Activated CD4-positive, alpha-beta T cell treated with anti-CD3 and anti-CD28 coated beads, Interleukin-2, amount 10 ng/mL, durations not matched to agents 7 days and 5 days (primary cell): ENCODE data around the gene KRT17. TPM values are rescaled to one million over a fixed set of nuclear protein-coding genes. Genes with fewer than 3 reads are reported as not detected.

Source experiments
- CTCF ChIA-PET: fragments of 350-600 bp; sonication (Branson Sonifier 250); formaldehyde crosslinking; loops from one replicate; lab custom pipeline; 2021; ENCODE audit warnings: antibody characterized with exemption; lab: Charles Lee
- POLR2A ChIA-PET: fragments of 350-600 bp; sonication (Branson Sonifier 250); formaldehyde crosslinking; loops from one replicate; lab custom pipeline; 2021; ENCODE audit warnings: antibody characterized with exemption; lab: Charles Lee
- DNase-seq: peaks from one replicate; pipeline ENCODE4 v3.0.0-alpha.2; 2020
- H3K27ac Mint-ChIP-seq: one replicate; pipeline ENCODE4 v1.8.0; 2021; ENCODE audit warnings: mild to moderate bottlenecking, moderate library complexity, mixed read lengths
- H3K27me3 Mint-ChIP-seq: one replicate; pipeline ENCODE4 v1.8.0; 2021; ENCODE audit warnings: mixed read lengths
- H3K36me3 Mint-ChIP-seq: one replicate; pipeline ENCODE4 v1.8.0; 2021; ENCODE audit warnings: low read depth, mixed read lengths
- H3K4me1 Mint-ChIP-seq: one replicate; pipeline ENCODE4 v1.8.0; 2021; ENCODE audit warnings: mixed read lengths
- H3K4me3 Mint-ChIP-seq: one replicate; pipeline ENCODE4 v1.8.0; 2021; ENCODE audit warnings: mild to moderate bottlenecking, moderate library complexity, mixed read lengths
- H3K9me3 Mint-ChIP-seq: one replicate; pipeline ENCODE4 v1.8.0; 2021; ENCODE audit warnings: mixed read lengths
- total RNA-seq, 2 experiments: library from RNA; stranded (reverse); gene quantifications; one replicate each; pipeline ENCODE4 v1.2.3, GENCODE V29; 2021

The KRT17 gene
- total RNA-seq, 2 experiments from 2014 or later = 0.25 TPM; not detected in 1

GRCh38 chr17:41659427-41660212 lies 35.2 kb upstream of the KRT17 start:
- ChIA-PET POLR2A (no interaction called here), CTCF (interaction anchor here (0.5 to 9.6 kb wide), 4 partner anchors 9 to 1060 kb away, joined by 3 to 235 read pairs (median 4); no protein-coding TSS in a partner anchor)
- peaks cover 5% of the 10 kb centered on the region for H3K27me3 Mint-ChIP-seq
- DNase-seq = no peak
- peaks cover 3% of the 10 kb centered on the region for H3K4me1 Mint-ChIP-seq
- H3K4me3 Mint-ChIP-seq = no peak overlapping the region
- no peaks in the 10 kb centered on the region for H3K36me3 Mint-ChIP-seq
- no peak overlapping the region for H3K27ac Mint-ChIP-seq
- no peaks in the 10 kb centered on the region for H3K9me3 Mint-ChIP-seq

DNA sequence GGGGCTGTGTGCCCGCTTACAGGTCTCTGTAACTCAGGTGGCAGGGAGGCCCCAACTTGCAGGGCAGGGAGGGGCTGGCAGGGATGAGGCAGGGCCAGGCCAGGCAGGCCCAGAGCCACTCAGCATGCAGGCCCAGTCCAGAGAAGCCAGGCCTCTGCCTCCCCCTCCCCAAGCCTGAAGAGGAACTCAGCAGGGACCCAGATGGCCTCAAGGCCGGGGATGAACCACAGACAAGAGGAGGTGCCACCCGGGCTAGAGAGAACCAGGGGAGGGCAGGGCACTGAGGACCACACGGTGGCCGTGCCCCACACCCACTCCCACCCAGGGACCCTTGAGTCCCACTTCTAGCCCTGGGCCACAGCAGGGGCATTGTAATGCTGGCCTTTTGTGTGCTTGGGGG lies 34.5 kb upstream of the KRT17 start:
- Mint-ChIP-seq H3K4me1 (peaks cover 3% of the 10 kb centered on the region), H3K27ac (no peak overlapping the region), H3K4me3 (no peak overlapping the region), H3K27me3 (peaks cover 5% of the 10 kb centered on the region), H3K9me3 (no peaks in the 10 kb centered on the region), H3K36me3 (no peaks in the 10 kb centered on the region)
- DNase-seq = no peak
- ChIA-PET CTCF (interaction anchor here (1.7 kb wide), 1 partner anchor 10 kb away, joined by 7 read pairs; no protein-coding TSS in a partner anchor), POLR2A (no interaction called here)

DNA sequence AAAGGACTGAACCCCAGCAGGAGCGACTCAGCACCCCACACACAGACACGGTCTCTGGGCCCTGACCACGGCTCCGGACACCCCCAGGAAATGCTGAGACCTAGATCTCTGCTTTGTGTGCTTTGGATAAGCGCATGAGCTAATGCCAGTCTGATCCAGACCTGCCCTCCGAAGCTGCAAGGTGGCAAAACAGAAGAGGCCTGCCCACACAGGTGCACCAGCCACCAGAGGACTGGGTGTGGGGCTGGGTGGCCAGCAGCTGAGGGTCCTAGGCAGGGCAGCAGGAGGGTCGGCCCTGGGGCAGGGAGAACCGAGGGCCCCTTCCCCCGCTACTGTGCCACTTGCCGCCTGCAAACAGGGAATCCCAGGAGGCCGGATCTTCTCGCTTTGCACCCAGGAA lies 33.6 kb upstream of the KRT17 start:
- POLR2A ChIA-PET = no interaction called here
- H3K4me1 Mint-ChIP-seq = no peaks in the 10 kb centered on the region
- no peaks in the 10 kb centered on the region for H3K27me3 Mint-ChIP-seq

GRCh38 chr17:41657176-41657754 lies 32.9 kb upstream of the KRT17 start:
- no peak overlapping the region for H3K4me3 Mint-ChIP-seq
- no peaks in the 10 kb centered on the region for H3K36me3 Mint-ChIP-seq
- ChIA-PET POLR2A (no interaction called here), CTCF (interaction anchor here (1.1 to 1.7 kb wide), 3 partner anchors 9 to 108 kb away, joined by 4 to 7 read pairs (median 7); no protein-coding TSS in a partner anchor)
- no peaks in the 10 kb centered on the region for H3K4me1 Mint-ChIP-seq
- no peak for DNase-seq
- H3K9me3 Mint-ChIP-seq = no peaks in the 10 kb centered on the region
- no peaks in the 10 kb centered on the region for H3K27me3 Mint-ChIP-seq
- no peak overlapping the region for H3K27ac Mint-ChIP-seq

More for the DNA sequence above, 33.6 kb upstream of the KRT17 start:
- Mint-ChIP-seq H3K36me3 (no peaks in the 10 kb centered on the region), H3K4me3 (no peak overlapping the region), H3K27ac (no peak overlapping the region), H3K9me3 (no peaks in the 10 kb centered on the region)
- DNase-seq = no peak
- CTCF ChIA-PET = interaction anchor here (1.1 to 1.7 kb wide), 3 partner anchors 9 to 109 kb away, joined by 4 to 7 read pairs (median 7); no protein-coding TSS in a partner anchor

- POLR2A ChIA-PET = no interaction called here
- Mint-ChIP-seq H3K9me3 (no peaks in the 10 kb centered on the region), H3K4me1 (no peaks in the 10 kb centered on the region), H3K27me3 (no peaks in the 10 kb centered on the region), H3K27ac (no peak overlapping the region), H3K4me3 (no peak overlapping the region), H3K36me3 (no peaks in the 10 kb centered on the region)
- DNase-seq = no peak
- CTCF ChIA-PET = interaction anchor here (0.7 kb wide), 1 partner anchor 9 kb away, joined by 3 read pairs; no protein-coding TSS in a partner anchor
Measured at GRCh38 chr17:41656249-41657023, 32.1 kb upstream of the KRT17 start.

GRCh38 chr17:41655611-41656111 lies 31.3 kb upstream of the KRT17 start:
- ChIA-PET CTCF (no interaction called here), POLR2A (no interaction called here)
- H3K27me3 Mint-ChIP-seq = no peaks in the 10 kb centered on the region
- H3K4me1 Mint-ChIP-seq = no peaks in the 10 kb centered on the region
- no peaks in the 10 kb centered on the region for H3K9me3 Mint-ChIP-seq
- H3K4me3 Mint-ChIP-seq = no peak overlapping the region
- no peaks in the 10 kb centered on the region for H3K36me3 Mint-ChIP-seq
- no peak for DNase-seq
- no peak overlapping the region for H3K27ac Mint-ChIP-seq

DNA sequence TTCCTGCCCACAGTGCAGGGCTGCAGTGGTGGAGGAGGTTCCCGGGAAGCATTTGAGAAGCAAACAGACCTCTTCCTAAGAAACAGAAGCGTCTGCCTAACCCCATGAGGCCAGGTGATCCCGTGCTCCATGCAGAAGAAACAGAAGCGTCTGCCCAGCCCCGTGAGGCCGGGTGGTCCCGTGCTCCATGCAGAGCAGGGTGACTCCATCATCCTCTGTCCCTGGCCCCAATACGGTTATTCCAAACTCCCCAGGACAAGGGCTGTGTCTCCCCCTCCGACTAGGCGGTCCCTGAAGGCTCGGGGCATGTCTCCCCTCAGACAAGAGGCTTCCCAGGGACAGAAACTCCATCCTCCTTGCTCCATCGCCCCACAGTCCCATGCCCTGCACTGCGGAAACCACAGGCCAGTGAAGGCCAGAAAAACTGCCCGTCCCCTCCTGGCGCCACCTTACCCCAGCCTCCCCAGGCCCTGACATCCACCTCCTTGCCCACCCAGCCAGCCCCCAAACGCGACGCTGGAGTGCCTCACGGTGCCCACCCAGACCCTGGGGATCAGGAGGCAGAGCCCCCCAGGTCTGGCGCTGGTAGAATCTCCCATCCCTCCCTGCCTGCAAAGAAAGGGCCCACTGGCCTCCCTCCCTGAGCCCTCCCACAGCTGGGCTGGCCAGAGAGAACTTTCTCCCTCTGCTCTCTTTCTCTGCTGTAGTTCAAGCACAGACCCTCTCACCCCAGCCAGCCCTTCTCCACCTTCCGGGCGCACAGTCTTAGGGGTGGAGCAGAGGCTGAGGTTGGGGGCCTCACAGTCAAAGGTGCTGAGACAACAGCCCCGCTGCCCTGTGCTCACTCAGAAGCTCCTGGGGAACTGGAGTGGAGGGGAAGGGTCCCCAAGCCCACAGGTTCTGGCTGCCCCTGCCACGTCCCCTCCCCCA lies 30.6 kb upstream of the KRT17 start:
- no peaks in the 10 kb centered on the region for H3K9me3 Mint-ChIP-seq
- no peak overlapping the region for H3K27ac Mint-ChIP-seq
- no peak overlapping the region for H3K4me3 Mint-ChIP-seq
- no peaks in the 10 kb centered on the region for H3K36me3 Mint-ChIP-seq
- ChIA-PET CTCF (interaction anchor here (2.4 to 8.1 kb wide), 2 partner anchors 9 to 105 kb away, joined by 12 to 235 read pairs; no protein-coding TSS in a partner anchor), POLR2A (no interaction called here)
- no peaks in the 10 kb centered on the region for H3K4me1 Mint-ChIP-seq
- no peak for DNase-seq
- no peaks in the 10 kb centered on the region for H3K27me3 Mint-ChIP-seq

DNA sequence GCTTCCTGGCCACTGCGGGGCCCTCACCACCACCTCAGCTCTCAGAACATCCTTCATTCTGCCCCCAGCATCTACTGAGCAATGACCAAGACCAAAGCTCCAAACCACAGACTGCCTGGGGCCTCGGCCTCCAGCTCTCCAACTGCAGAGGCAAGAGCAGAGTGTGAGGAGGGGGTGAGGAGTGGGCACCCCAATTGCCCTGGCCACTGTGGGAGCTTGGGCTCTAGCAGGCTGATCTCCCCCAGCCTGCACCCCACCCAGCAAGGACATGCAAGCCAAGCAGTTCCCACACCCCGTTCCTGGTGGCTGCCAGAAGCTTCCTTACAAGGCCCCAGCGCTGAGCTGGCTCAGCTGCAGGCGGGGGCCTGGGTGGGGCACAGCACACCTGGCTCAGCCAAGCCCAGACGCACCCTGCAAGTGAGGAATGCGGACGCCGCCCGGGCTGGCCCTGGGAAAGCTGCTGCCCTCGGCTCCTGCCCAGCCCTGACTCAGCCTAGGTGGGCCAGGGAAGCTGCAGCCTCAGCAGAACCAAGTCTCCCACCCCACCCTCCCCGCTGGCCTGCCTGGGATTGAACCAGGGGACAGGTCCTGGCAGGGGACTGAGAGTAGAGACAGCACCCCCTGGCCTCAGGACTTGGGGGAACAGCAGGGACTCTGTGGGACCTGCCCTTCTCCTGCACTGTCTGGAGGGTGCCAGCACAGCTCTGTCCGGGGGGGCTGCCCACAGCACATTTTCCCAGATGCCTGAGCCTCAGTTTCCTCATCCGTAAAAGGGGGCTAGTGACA lies 29.7 kb upstream of the KRT17 start:
- H3K4me1 Mint-ChIP-seq = no peaks in the 10 kb centered on the region
- ChIA-PET POLR2A (no interaction called here), CTCF (interaction anchor here (2.4 to 8.1 kb wide), 2 partner anchors 10 to 105 kb away, joined by 12 to 235 read pairs; no protein-coding TSS in a partner anchor)
- H3K4me3 Mint-ChIP-seq = no peak overlapping the region
- no peaks in the 10 kb centered on the region for H3K9me3 Mint-ChIP-seq
- DNase-seq = no peak
- no peaks in the 10 kb centered on the region for H3K27me3 Mint-ChIP-seq
- H3K36me3 Mint-ChIP-seq = no peaks in the 10 kb centered on the region
- H3K27ac Mint-ChIP-seq = no peak overlapping the region

- CTCF ChIA-PET = interaction anchor here (2.4 to 8.1 kb wide), 2 partner anchors 11 to 104 kb away, joined by 12 to 235 read pairs; no protein-coding TSS in a partner anchor
- Mint-ChIP-seq H3K4me3 (no peak overlapping the region), H3K36me3 (no peaks in the 10 kb centered on the region), H3K27ac (no peak overlapping the region), H3K27me3 (no peaks in the 10 kb centered on the region), H3K4me1 (peaks cover 4% of the 10 kb centered on the region), H3K9me3 (no peaks in the 10 kb centered on the region)
- POLR2A ChIA-PET = no interaction called here
- no peak for DNase-seq
Measured at GRCh38 chr17:41653421-41653820, 29.0 kb upstream of the KRT17 start.

DNA sequence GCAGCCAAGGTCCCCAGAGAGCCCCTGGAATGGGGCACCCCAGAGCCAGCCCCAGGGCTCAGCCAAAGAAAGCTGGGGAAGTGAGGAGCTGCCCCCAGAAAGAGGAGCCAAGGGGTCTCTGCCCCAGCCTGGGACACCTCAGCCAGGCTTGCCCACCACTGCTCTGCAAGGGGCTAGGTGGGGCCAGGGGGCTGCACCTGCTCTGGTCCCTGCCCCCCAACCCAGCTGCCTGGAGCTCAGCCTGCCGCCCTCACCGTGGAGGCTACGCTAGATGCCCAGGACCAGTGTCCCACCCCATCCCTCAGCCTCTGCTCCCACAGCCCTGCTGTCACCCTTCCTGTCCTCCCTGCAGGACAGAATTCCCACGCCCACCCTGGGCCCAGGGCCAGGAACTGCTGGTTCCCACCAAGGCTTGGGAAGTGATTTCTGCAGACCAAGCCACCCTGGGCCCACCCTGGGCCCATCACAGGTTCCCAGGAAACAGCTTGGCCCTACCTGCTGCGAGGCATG lies 28.1 kb upstream of the KRT17 start:
- DNase-seq = no peak
- H3K4me3 Mint-ChIP-seq = no peak overlapping the region
- H3K27ac Mint-ChIP-seq = no peak overlapping the region
- H3K27me3 Mint-ChIP-seq = no peaks in the 10 kb centered on the region
- CTCF ChIA-PET = interaction anchor here (1.2 to 8.1 kb wide), 3 partner anchors 12 to 103 kb away, joined by 3 to 235 read pairs (median 12); no protein-coding TSS in a partner anchor
- POLR2A ChIA-PET = no interaction called here
- no peaks in the 10 kb centered on the region for H3K36me3 Mint-ChIP-seq
- H3K9me3 Mint-ChIP-seq = no peaks in the 10 kb centered on the region
- peaks cover 10% of the 10 kb centered on the region for H3K4me1 Mint-ChIP-seq
